Coronary artery (tissue), 2 donors: Measurements from ENCODE around the gene SLC49A3.

ENCODE experiments used
- DNase-seq: peaks from one replicate; pipeline ENCODE4 v3.0.0-alpha.2; 2017; ENCODE audit warnings: low spot score
- H3K27ac ChIP-seq, 2 donors: fragments of 200-600 bp; sonication (generic); one replicate each; pipeline ENCODE4 v1.5.1; 2016 to 2019
- H3K4me3 ChIP-seq: fragments of 200-600 bp; sonication (generic); 2 replicates; pipeline ENCODE4 v1.5.1; 2016; ENCODE audit warnings: mild to moderate bottlenecking, moderate library complexity
- TF ChIP-seq, protein P1 (sequence below): fragments of 200-600 bp; sonication (generic); IDR thresholded peaks from one replicate; pipeline ENCODE4 v1.5.1; 2019; ENCODE audit warnings: antibody characterized with exemption

The SLC49A3 gene

DNA sequence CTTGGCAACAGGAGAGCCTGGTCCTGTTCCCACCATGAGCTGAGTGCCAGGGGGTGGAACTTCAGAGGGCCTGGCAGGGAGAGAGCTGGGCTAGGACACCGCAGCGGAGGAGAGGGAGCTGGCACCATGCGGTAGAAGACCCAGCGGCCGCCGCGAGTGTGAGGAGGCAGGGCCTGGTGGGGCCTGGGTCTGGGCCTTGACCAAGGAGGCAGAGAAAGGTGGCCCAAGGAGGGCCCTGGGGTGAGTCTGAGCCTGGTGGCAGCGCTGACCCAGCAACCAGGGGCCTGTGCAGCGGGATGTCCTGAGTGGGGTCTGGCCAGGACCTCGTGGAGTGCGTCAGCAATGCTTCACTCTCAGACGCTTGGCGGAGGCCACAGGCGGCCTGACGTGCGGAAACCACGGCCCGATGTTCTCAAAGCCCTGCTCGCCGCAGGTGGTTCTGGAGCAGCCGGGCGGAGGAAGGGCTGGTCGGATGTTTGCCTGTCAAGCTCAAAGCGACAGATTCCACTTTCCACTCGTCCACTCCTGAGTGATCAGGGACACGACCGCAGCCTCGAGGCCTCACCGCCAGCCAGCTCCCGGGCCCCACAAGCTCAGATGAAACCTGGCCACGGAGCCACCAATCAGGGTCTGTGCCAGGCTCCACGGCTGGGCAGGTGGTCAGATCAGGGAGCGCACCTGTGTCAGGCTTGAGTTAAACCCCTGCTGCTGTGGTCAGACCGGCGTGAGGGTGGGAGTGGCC is 35.7 kb downstream of the SLC49A3 start:
- TF ChIP-seq, protein P1, sequence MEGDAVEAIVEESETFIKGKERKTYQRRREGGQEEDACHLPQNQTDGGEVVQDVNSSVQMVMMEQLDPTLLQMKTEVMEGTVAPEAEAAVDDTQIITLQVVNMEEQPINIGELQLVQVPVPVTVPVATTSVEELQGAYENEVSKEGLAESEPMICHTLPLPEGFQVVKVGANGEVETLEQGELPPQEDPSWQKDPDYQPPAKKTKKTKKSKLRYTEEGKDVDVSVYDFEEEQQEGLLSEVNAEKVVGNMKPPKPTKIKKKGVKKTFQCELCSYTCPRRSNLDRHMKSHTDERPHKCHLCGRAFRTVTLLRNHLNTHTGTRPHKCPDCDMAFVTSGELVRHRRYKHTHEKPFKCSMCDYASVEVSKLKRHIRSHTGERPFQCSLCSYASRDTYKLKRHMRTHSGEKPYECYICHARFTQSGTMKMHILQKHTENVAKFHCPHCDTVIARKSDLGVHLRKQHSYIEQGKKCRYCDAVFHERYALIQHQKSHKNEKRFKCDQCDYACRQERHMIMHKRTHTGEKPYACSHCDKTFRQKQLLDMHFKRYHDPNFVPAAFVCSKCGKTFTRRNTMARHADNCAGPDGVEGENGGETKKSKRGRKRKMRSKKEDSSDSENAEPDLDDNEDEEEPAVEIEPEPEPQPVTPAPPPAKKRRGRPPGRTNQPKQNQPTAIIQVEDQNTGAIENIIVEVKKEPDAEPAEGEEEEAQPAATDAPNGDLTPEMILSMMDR = no peak
- H3K4me3 ChIP-seq = no peak overlapping the region
- DNase-seq = no peak
- no peak overlapping the region for H3K27ac ChIP-seq

DNA sequence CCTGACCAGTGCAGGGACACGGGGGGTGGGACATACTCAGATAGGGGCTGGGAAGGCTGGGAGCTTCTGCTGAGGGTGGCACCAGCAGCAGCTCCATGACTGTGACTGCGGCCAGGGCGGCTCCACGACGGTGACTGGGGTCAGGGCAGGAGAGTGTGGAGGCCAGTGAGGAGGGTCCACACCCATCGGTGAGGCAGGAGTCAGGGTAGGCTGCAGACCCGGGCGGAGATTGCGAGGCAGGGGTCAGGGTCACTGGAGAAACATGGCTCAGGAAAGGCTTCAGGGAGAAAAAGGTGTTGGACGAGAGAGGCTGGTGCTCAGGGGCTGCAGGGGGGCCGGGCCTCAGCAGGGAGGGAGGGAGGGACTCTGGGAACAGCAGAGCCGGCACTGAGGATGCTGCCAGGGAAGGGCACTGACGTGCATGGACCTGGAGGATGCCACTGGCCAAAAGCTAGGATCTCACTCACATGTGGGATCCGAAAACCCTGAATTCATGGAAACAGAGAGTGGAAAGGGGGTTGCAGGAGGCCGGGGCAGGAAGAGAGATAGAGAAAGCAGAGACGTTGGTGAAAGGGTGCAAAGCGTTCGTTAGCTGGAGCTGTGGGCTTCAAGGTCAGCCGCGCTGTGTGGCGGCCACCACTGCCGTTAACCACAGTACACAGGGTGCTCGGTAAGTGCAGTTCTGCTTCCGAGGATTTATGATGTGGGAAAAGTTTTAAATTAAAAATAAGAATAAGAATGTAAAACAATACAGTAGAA is 36.9 kb downstream of the SLC49A3 start:
- TF ChIP-seq, protein P1 = no peak
- no peak for DNase-seq
- H3K4me3 ChIP-seq = no peak overlapping the region
- no peak overlapping the region for H3K27ac ChIP-seq

DNA sequence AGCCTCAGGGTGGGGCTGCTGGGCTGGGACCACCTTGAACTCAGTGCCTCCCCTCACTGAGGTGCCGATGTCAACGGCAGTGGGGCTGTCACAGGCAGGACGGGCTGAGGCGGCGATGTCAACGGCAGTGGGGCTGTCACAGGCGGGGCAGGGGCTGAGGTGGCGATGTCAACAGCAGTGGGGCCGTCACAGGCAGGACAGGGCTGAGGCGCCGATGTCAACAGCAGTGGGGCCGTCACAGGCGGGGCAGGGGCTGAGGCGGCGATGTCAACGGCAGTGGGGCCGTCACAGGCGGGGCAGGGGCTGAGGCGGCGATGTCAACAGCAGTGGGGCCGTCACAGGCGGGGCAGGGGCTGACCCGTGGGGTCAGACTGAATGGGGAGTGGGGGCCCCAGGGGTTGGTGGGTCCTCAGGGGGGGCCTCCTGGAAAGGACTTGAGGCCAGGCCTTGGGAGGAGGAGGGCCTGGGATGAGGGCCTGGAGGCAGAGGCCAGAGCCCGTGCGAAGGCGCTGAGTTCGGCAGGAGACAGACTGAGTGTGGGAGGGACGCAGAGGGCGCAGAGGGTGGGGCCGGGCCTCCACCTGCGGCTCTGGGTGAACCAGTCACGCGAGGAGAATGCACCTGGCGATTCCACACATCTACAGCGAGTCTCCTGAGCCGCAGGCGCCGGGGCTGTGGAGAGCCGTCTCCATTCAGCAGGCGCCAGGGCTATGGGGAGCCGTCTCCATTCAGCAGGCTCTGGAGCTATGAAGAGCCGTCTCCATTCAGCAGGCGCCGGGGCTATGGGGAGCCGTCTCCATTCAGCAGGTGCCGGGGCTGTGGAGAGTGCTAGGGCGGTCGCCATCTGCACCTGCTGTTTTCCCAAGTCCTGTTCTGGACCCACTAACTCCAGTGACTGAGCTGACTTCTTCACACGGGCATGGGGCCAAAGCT is 37.7 kb downstream of the SLC49A3 start:
- DNase-seq = no peak

DNA sequence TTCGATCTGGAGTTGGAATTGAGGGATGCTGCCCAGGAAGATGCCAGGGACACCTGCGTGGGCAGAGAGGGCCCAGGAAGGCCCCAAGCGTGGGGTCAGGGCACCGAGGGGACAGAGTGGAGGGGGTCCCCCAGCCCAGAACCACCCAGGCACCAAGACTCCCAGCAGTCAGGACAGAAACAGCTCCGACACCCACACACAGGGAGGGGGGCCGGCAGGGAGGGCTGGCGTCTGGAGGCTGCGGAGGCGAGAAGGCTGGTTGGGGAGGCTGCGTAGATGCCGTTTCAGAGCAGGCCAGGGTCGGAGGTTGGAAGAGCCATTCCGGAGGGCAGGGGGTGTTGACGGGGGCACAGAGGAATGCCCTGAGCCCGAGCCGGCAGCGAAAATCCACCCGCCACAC is 38.5 kb downstream of the SLC49A3 start:
- H3K4me3 ChIP-seq = peak overlapping the region; percentile 36
- TF ChIP-seq, protein P1 = no peak

More for the DNA sequence above, 37.7 kb downstream of the SLC49A3 start:
- TF ChIP-seq, protein P1 = no peak
- no peak overlapping the region for H3K27ac ChIP-seq
- H3K4me3 ChIP-seq = peak overlapping the region; percentile 36

DNA sequence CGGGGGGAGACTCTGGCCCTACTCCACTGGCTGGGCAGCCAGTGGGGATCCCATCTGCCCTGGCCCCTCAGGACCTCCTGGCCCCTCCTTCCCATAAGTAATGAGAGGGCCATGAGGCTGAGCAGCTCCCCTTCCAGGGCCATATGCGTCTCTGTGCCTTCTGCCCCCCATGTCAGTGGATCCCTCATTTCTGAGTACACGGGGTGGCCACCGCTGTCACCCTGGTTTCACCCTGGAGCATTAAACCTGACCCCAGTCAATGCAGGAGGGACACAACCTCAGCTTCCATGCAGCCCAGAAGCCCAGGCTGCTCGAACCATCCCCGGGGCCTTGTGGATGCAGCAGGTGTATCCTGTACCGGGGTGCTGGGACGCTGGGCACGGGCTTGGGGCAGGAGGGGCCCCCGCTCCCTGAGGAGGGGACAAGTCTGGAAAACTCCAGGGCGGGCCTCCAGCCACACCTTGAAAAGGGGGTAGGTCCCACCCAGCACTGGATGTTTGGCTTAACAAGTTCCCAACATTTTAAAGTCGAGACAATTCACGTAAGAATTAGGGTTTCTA is 39.1 kb downstream of the SLC49A3 start:
- no peak overlapping the region for H3K27ac ChIP-seq

More for the DNA sequence above, 38.5 kb downstream of the SLC49A3 start:
- H3K27ac ChIP-seq = no peak overlapping the region
- DNase-seq = no peak

DNA sequence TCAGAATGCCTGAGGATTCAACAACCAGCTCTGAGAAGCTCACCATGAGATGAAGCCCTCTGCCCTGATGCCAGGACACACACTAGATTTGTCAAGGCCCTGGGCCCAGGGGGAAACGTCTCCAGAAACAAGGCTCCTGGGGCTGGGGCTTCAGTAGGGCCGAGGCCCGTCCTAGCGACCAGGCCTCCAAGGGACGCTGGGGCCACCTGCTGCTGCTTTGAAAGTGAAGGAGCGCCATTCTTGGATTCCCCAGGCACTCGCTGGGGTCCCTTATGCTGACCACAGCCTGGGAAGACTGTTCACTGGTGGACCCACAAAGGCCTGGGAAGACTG is 39.7 kb downstream of the SLC49A3 start:
- Histone ChIP-seq H3K4me3 (no peak overlapping the region), H3K27ac (no peak overlapping the region)
- TF ChIP-seq, protein P1 = no peak
- DNase-seq = no peak

More for the DNA sequence above, 39.1 kb downstream of the SLC49A3 start:
- DNase-seq = no peak
- H3K4me3 ChIP-seq = no peak overlapping the region
- TF ChIP-seq, protein P1 = no peak
